ENCODE measurements around the gene GPATCH2. TPM values are rescaled to one million over a fixed set of nuclear protein-coding genes. Genes with fewer than 3 reads are reported as not detected.

The GPATCH2 gene
- total RNA-seq, 1 donor from 2014 or later: 10.6 TPM

GRCh38 chr1:217472915-217473314, 158.0 kb downstream of the GPATCH2 start:
- Histone ChIP-seq H3K4me3 (ENCODE audit: low read depth, low read length) (no peak overlapping the region), H3K27me3 (ENCODE audit: control insufficient read depth, insufficient read depth, low read length) (no peaks in the 10 kb centered on the region), H3K36me3 (ENCODE audit: control insufficient read depth, insufficient read depth, low read length) (no peaks in the 10 kb centered on the region)
- no peak for DNase-seq (ENCODE audit: low read depth)
- no peak for TF ChIP-seq CTCF (IDR thresholded peaks at IDR 0.05; ENCODE audit: insufficient read depth, low read length, poor library complexity, severe bottlenecking)

GRCh38 chr1:217471403-217471802, 159.5 kb downstream of the GPATCH2 start:
- Histone ChIP-seq H3K36me3 (ENCODE audit: control insufficient read depth, insufficient read depth, low read length) (no peaks in the 10 kb centered on the region), H3K27me3 (ENCODE audit: control insufficient read depth, insufficient read depth, low read length) (no peaks in the 10 kb centered on the region), H3K4me3 (ENCODE audit: low read depth, low read length) (no peak overlapping the region)
- TF ChIP-seq CTCF (IDR thresholded peaks at IDR 0.05; ENCODE audit: insufficient read depth, low read length, poor library complexity, severe bottlenecking): no peak
- no peak for DNase-seq (ENCODE audit: low read depth)

GRCh38 chr1:217469983-217470382, 160.9 kb downstream of the GPATCH2 start:
- no peak overlapping the region for H3K4me3 ChIP-seq (ENCODE audit: low read depth, low read length)
- TF ChIP-seq CTCF (IDR thresholded peaks at IDR 0.05; ENCODE audit: insufficient read depth, low read length, poor library complexity, severe bottlenecking): no peak
- DNase-seq (ENCODE audit: low read depth): no peak
- no peaks in the 10 kb centered on the region for H3K27me3 ChIP-seq (ENCODE audit: control insufficient read depth, insufficient read depth, low read length)
- no peaks in the 10 kb centered on the region for H3K36me3 ChIP-seq (ENCODE audit: control insufficient read depth, insufficient read depth, low read length)

- TF ChIP-seq CTCF (IDR thresholded peaks at IDR 0.05; ENCODE audit: insufficient read depth, low read length, poor library complexity, severe bottlenecking): no peak
- Histone ChIP-seq H3K4me3 (ENCODE audit: low read depth, low read length) (no peak overlapping the region), H3K27me3 (ENCODE audit: control insufficient read depth, insufficient read depth, low read length) (no peaks in the 10 kb centered on the region), H3K36me3 (ENCODE audit: control insufficient read depth, insufficient read depth, low read length) (no peaks in the 10 kb centered on the region)
- DNase-seq (ENCODE audit: low read depth): no peak
These were observed 165.8 kb downstream of the GPATCH2 start for GRCh38 chr1:217465102-217465501.

- no peaks in the 10 kb centered on the region for H3K36me3 ChIP-seq (ENCODE audit: control insufficient read depth, insufficient read depth, low read length)
- no peak for DNase-seq (ENCODE audit: low read depth)
- TF ChIP-seq CTCF (IDR thresholded peaks at IDR 0.05; ENCODE audit: insufficient read depth, low read length, poor library complexity, severe bottlenecking): no peak
- no peak overlapping the region for H3K4me3 ChIP-seq (ENCODE audit: low read depth, low read length)
- no peaks in the 10 kb centered on the region for H3K27me3 ChIP-seq (ENCODE audit: control insufficient read depth, insufficient read depth, low read length)
These were observed 168.2 kb downstream of the GPATCH2 start for GRCh38 chr1:217462666-217463065.

DNA sequence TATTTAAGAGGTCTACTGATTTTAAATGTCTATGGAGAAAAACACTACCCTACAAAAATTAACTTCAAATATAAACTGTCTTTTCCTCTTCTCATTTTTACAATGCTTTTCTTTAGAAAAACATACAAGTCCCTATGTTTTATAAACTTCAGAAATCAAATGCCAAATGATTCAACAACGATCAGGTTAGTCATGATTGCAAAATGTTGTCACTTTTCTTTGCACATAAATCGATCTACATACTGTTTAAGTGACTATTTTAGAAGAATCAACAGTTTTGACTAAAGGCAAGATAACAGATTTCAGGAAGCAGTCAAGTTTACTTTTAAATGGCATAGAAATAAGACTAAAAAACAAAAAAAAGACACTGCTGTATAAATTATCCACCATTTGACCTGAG, 168.7 kb downstream of the GPATCH2 start:
- TF ChIP-seq CTCF (IDR thresholded peaks at IDR 0.05; ENCODE audit: insufficient read depth, low read length, poor library complexity, severe bottlenecking): no peak
- no peak overlapping the region for H3K4me3 ChIP-seq (ENCODE audit: low read depth, low read length)
- no peak for DNase-seq (ENCODE audit: low read depth)
- no peaks in the 10 kb centered on the region for H3K27me3 ChIP-seq (ENCODE audit: control insufficient read depth, insufficient read depth, low read length)
- H3K36me3 ChIP-seq (ENCODE audit: control insufficient read depth, insufficient read depth, low read length): no peaks in the 10 kb centered on the region

Measured in kidney epithelial cell (primary cell).